Neural cell (in vitro differentiated cells): ENCODE results near the gene TNP2. TPM values are rescaled to one million over a fixed set of nuclear protein-coding genes. Genes with fewer than 3 reads are reported as not detected.

Experiments
- H2AFZ ChIP-seq: fragments of 200-600, 300-800 bp; sonication (generic), shearing (Covaris generic); 2 replicates; pipeline ENCODE4 v1.6.0; 2014; ENCODE audit warnings: low read depth, mild to moderate bottlenecking, antibody characterized with exemption, low read length, moderate library complexity
- H3F3A ChIP-seq: fragments of 200-600 bp; shearing (Covaris generic); 2 replicates; pipeline ENCODE4 v1.6.1; 2016; ENCODE audit warnings: mild to moderate bottlenecking, moderate library complexity, mixed read lengths, antibody characterized with exemption, low read length; ENCODE audit not compliant: insufficient read depth, poor library complexity, severe bottlenecking
- H3K27ac ChIP-seq: fragments of 200-600, 300-800 bp; sonication (generic), shearing (Covaris generic); 2 replicates; pipeline ENCODE4 v1.5.1; 2014; ENCODE audit warnings: mild to moderate bottlenecking, low read length, moderate library complexity
- H3K27me3 ChIP-seq: fragments of 300-800, 200-600 bp; sonication (generic), shearing (Covaris generic); 2 replicates; pipeline ENCODE4 v1.6.0; 2014; ENCODE audit warnings: mild to moderate bottlenecking, low read depth, low read length, moderate library complexity; ENCODE audit not compliant: insufficient read depth
- H3K36me3 ChIP-seq: fragments of 300-800, 200-600 bp; sonication (generic), shearing (Covaris generic); 2 replicates; pipeline ENCODE4 v1.5.1; 2014; ENCODE audit warnings: mild to moderate bottlenecking, antibody characterized with exemption, low read length, moderate library complexity; ENCODE audit not compliant: insufficient read depth
- H3K4me2 ChIP-seq: fragments of 300-800, 200-600 bp; sonication (generic), shearing (Covaris generic); 2 replicates; pipeline ENCODE4 v1.6.0; 2014; ENCODE audit warnings: mild to moderate bottlenecking, low read length
- H3K4me3 ChIP-seq: fragments of 300-800, 200-600 bp; sonication (generic), shearing (Covaris generic); 2 replicates; pipeline ENCODE4 v1.5.1; 2014; ENCODE audit warnings: mild to moderate bottlenecking, low read length, moderate library complexity
- H3K79me2 ChIP-seq: fragments of 200-600 bp; shearing (Covaris generic); replicated peaks from 2 replicates; pipeline ENCODE4 v1.6.0; 2014; ENCODE audit warnings: mild to moderate bottlenecking, low read length, moderate library complexity; ENCODE audit not compliant: insufficient read depth
- H3K9ac ChIP-seq: fragments of 300-800, 200-600 bp; sonication (generic), shearing (Covaris generic); 2 replicates; pipeline ENCODE4 v1.6.1; 2016; ENCODE audit warnings: mild to moderate bottlenecking, low read length, mixed read lengths
- H3K9me2 ChIP-seq: fragments of 200-600 bp; shearing (Covaris generic); 2 replicates; pipeline ENCODE4 v1.6.1; 2016; ENCODE audit warnings: mild to moderate bottlenecking, low read length, mixed read lengths; ENCODE audit not compliant: insufficient read depth
- H3K9me3 ChIP-seq: fragments of 200-600, 300-800 bp; sonication (generic), shearing (Covaris generic); 2 replicates; pipeline ENCODE4 v1.6.1; 2016; ENCODE audit warnings: mild to moderate bottlenecking, mixed run types, low read length, moderate library complexity, mixed read lengths
- H4K20me1 ChIP-seq: fragments of 200-600 bp; shearing (Covaris generic); 2 replicates; pipeline ENCODE4 v1.6.1; 2016; ENCODE audit warnings: mild to moderate bottlenecking, mixed run types; ENCODE audit not compliant: insufficient read depth
- EP300 ChIP-seq: fragments of 450-650 bp; conservative IDR thresholded peaks from 2 replicates; pipeline ENCODE4 v1.6.1; 2014; ENCODE audit warnings: antibody characterized with exemption, mild to moderate bottlenecking, moderate library complexity; ENCODE audit not compliant: poor library complexity, severe bottlenecking
- EZH2 ChIP-seq: fragments of 200-600, 300-800 bp; shearing (Covaris generic), sonication (generic); IDR thresholded peaks from 2 replicates; pipeline ENCODE4 v1.6.1; 2014; ENCODE audit warnings: antibody characterized with exemption, low read length, borderline replicate concordance, mild to moderate bottlenecking; ENCODE audit not compliant: insufficient read depth, poor library complexity, severe bottlenecking
- MXI1 ChIP-seq: fragments of 450-650 bp; conservative IDR thresholded peaks from 2 replicates; pipeline ENCODE4 v1.6.1; 2014; ENCODE audit warnings: antibody characterized with exemption, mild to moderate bottlenecking; ENCODE audit not compliant: poor library complexity, severe bottlenecking
- POLR2AphosphoS5 ChIP-seq: IDR thresholded peaks from 2 replicates; pipeline ENCODE4 v1.6.1; 2012
- RAD21 ChIP-seq: fragments of 450-650 bp; conservative IDR thresholded peaks from 2 replicates; pipeline ENCODE4 v1.6.1; 2014; ENCODE audit warnings: antibody characterized with exemption, mild to moderate bottlenecking, moderate library complexity
- SMC3 ChIP-seq: fragments of 450-650 bp; conservative IDR thresholded peaks from 2 replicates; pipeline ENCODE4 v1.6.1; 2014; ENCODE audit warnings: antibody characterized with exemption, mild to moderate bottlenecking, moderate library complexity; ENCODE audit not compliant: poor library complexity
- TAF1 ChIP-seq: IDR thresholded peaks from 2 replicates; pipeline ENCODE4 v1.6.1; 2012; ENCODE audit warnings: low read depth
- polyA plus RNA-seq: library from polyadenylated mRNA; depleted of rRNA; stranded (reverse); fragments of >200 nt; gene quantifications from 2 replicates; pipeline ENCODE4 v1.2.3, GENCODE V29; 2014
- TF ChIP-seq, protein P1 (sequence below): fragments of 450-650 bp; IDR thresholded peaks from 2 replicates; pipeline ENCODE4 v1.5.1; 2014; ENCODE audit warnings: antibody characterized with exemption, mild to moderate bottlenecking, moderate library complexity; ENCODE audit not compliant: poor library complexity, severe bottlenecking
- TF ChIP-seq, protein P2 (sequence below): IDR thresholded peaks from 2 replicates; pipeline ENCODE4 v1.6.1; 2012; ENCODE audit warnings: borderline replicate concordance

TNP2 gene
- polyA plus RNA-seq, 1 donor from 2014 or later = not detected

DNA sequence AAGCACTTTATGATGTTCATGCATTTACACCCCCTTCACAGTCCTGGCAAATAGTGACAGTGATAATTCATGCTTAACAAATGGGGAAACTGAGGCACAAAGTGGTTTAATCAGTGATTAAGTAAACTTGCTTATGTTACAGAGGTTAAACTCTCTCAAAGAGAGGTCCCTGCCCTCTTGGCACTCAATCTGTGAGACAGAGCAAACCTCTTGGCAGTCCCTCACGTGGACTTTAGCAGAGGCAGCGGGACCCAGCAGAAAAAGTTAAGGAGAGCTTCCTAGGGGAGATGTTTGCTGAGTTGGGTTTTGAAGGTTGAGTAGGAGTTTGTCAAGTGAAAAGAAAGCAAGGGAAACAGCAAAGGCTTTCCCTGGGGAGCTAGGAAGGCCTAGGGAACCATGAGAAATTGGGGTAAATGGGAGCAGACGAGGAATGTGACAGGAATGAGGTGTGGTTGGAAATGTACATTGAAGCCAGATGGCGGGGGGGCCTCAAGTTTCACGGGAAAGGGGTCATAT is 23.8 kb downstream of the TNP2 start:
- no peaks in the 10 kb centered on the region for H3F3A ChIP-seq
- H3K79me2 ChIP-seq = no peaks in the 10 kb centered on the region
- no peak overlapping the region for H3K27ac ChIP-seq
- no peak overlapping the region for H3K9ac ChIP-seq
- H3K9me3 ChIP-seq = no peaks in the 10 kb centered on the region
- no peak overlapping the region for H3K4me3 ChIP-seq
- TF ChIP-seq MXI1 (no peak), TAF1 (no peak), POLR2AphosphoS5 (no peak), RAD21 (no peak)
- H4K20me1 ChIP-seq = no peaks in the 10 kb centered on the region
- H3K4me2 ChIP-seq = no peak overlapping the region
- H3K9me2 ChIP-seq = no peaks in the 10 kb centered on the region
- H3K36me3 ChIP-seq = no peaks in the 10 kb centered on the region
- no peak overlapping the region for H2AFZ ChIP-seq
- H3K27me3 ChIP-seq = no peaks in the 10 kb centered on the region

DNA sequence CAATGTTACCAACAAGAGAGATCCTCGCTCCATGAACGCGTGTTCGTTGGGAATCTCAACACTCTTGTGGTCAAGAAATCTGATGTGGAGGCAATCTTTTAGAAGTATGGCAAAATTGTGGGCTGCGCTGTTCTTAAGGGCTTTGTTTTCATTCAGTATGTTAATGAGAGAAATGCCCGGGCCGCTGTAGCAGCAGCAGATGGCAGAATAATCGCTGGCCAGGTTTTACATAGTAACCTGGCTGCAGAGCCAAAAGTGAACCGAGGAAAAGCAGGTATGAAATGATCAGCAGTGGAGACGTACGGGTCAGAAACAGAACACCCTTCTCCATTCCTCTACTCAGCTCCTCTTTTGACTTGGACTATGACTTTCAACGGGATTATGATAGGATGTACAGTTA is 26.5 kb downstream of the TNP2 start:
- no peak overlapping the region for H3K4me2 ChIP-seq
- H4K20me1 ChIP-seq = no peaks in the 10 kb centered on the region
- TF ChIP-seq EP300 (no peak), POLR2AphosphoS5 (no peak), EZH2 (no peak), SMC3 (no peak), TAF1 (no peak), RAD21 (no peak), MXI1 (no peak)
- TF ChIP-seq, protein P1, sequence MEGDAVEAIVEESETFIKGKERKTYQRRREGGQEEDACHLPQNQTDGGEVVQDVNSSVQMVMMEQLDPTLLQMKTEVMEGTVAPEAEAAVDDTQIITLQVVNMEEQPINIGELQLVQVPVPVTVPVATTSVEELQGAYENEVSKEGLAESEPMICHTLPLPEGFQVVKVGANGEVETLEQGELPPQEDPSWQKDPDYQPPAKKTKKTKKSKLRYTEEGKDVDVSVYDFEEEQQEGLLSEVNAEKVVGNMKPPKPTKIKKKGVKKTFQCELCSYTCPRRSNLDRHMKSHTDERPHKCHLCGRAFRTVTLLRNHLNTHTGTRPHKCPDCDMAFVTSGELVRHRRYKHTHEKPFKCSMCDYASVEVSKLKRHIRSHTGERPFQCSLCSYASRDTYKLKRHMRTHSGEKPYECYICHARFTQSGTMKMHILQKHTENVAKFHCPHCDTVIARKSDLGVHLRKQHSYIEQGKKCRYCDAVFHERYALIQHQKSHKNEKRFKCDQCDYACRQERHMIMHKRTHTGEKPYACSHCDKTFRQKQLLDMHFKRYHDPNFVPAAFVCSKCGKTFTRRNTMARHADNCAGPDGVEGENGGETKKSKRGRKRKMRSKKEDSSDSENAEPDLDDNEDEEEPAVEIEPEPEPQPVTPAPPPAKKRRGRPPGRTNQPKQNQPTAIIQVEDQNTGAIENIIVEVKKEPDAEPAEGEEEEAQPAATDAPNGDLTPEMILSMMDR = no peak
- TF ChIP-seq, protein P2, sequence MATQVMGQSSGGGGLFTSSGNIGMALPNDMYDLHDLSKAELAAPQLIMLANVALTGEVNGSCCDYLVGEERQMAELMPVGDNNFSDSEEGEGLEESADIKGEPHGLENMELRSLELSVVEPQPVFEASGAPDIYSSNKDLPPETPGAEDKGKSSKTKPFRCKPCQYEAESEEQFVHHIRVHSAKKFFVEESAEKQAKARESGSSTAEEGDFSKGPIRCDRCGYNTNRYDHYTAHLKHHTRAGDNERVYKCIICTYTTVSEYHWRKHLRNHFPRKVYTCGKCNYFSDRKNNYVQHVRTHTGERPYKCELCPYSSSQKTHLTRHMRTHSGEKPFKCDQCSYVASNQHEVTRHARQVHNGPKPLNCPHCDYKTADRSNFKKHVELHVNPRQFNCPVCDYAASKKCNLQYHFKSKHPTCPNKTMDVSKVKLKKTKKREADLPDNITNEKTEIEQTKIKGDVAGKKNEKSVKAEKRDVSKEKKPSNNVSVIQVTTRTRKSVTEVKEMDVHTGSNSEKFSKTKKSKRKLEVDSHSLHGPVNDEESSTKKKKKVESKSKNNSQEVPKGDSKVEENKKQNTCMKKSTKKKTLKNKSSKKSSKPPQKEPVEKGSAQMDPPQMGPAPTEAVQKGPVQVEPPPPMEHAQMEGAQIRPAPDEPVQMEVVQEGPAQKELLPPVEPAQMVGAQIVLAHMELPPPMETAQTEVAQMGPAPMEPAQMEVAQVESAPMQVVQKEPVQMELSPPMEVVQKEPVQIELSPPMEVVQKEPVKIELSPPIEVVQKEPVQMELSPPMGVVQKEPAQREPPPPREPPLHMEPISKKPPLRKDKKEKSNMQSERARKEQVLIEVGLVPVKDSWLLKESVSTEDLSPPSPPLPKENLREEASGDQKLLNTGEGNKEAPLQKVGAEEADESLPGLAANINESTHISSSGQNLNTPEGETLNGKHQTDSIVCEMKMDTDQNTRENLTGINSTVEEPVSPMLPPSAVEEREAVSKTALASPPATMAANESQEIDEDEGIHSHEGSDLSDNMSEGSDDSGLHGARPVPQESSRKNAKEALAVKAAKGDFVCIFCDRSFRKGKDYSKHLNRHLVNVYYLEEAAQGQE = no peak
- no peaks in the 10 kb centered on the region for H3K36me3 ChIP-seq
- no peaks in the 10 kb centered on the region for H3K27me3 ChIP-seq
- no peak overlapping the region for H2AFZ ChIP-seq
- H3K27ac ChIP-seq = no peak overlapping the region
- H3K4me3 ChIP-seq = no peak overlapping the region
- no peak overlapping the region for H3K9ac ChIP-seq
- no peaks in the 10 kb centered on the region for H3K79me2 ChIP-seq
- H3K9me2 ChIP-seq = no peaks in the 10 kb centered on the region
- H3K9me3 ChIP-seq = no peaks in the 10 kb centered on the region
- no peaks in the 10 kb centered on the region for H3F3A ChIP-seq
